HepG2 (cell line): Measurements from ENCODE around the gene TPO. TPM values are rescaled to one million over a fixed set of nuclear protein-coding genes. Genes with fewer than 3 reads are reported as not detected.

Source experiments
- ATAC-seq: fragments of 200-7000 bp; cut with Tn5 transposase; 3 replicates; pipeline ENCODE4 v1.9.1; 2020; ENCODE audit warnings: mild to moderate bottlenecking, moderate library complexity
- BruUV-seq: library from RNA; stranded (reverse); fragments of 400-500 nt; replicated peaks from 2 replicates; lab custom pipeline; 2021; lab: Mats Ljungman, UMichigan
- CTCF ChIA-PET: fragments of 300-600 bp; formaldehyde crosslinking; extraction: SDS; loops from one replicate; lab custom pipeline; 2021; ENCODE audit warnings: low total read pairs, inconsistent platforms, low intra/inter-chr PET ratio; lab: Yijun Ruan, JAX
- POLR2A ChIA-PET: fragments of 350-600 bp; sonication (Branson Sonifier 250); formaldehyde crosslinking; loops from one replicate; lab custom pipeline; 2020; ENCODE audit warnings: antibody characterized with exemption, inconsistent platforms; lab: Yijun Ruan, JAX
- DNase-seq: peaks from one replicate; pipeline ENCODE4 v3.0.0-alpha.2; 2015; ENCODE audit warnings: low spot score
- FAIRE-seq: peaks from 3 replicates; lab custom pipeline; 2011; peaks lifted over from hg19 to GRCh38; lab: Jason Lieb, UNC
- H2AFZ ChIP-seq: one replicate; pipeline ENCODE4 v1.6.1; 2011; ENCODE audit warnings: low read length, inconsistent platforms
- H3K27ac ChIP-seq: fragments of 300-600 bp; 3 replicates; pipeline ENCODE4 v1.8.0; 2011; ENCODE audit warnings: mixed run types, mild to moderate bottlenecking, mixed read lengths, low read length, inconsistent platforms; ENCODE audit not compliant: insufficient read depth; ENCODE audit errors: extremely low read length
- H3K27me3 ChIP-seq, 2 experiments: fragments of 200-600 bp in 1 of 2; 2 replicates in 1 of 2; 3 replicates in 1 of 2; pipeline versions ENCODE4 v1.6.0 to v1.8.0; 2011; ENCODE audit warnings: low read length in 2 of 2, mild to moderate bottlenecking in 2 of 2, moderate library complexity in 2 of 2, inconsistent platforms in 1 of 2; ENCODE audit not compliant: insufficient read depth in 2 of 2, control insufficient read depth in 1 of 2
- H3K36me3 ChIP-seq, 2 experiments: fragments of 200-600 bp in 1 of 2; replicated peaks in 1 of 2; 2 replicates in 1 of 2; 3 replicates in 1 of 2; pipeline versions ENCODE4 v1.5.1 to v1.8.0; 2011; ENCODE audit warnings: low read length in 2 of 2, inconsistent platforms in 1 of 2; ENCODE audit not compliant: insufficient read depth in 2 of 2, control insufficient read depth in 1 of 2
- H3K4me1 ChIP-seq: 2 replicates; pipeline ENCODE4 v1.5.1; 2012; ENCODE audit warnings: low read length, inconsistent platforms; ENCODE audit not compliant: insufficient read depth
- H3K4me2 ChIP-seq: 2 replicates; pipeline ENCODE4 v1.6.0; 2011; ENCODE audit warnings: low read depth, low read length, inconsistent platforms
- H3K4me3 ChIP-seq, 3 experiments: fragments of 200-600 bp in 1 of 3; sonication (generic), shearing (Covaris generic) in 1 of 3; replicated peaks in 1 of 3; 2 replicates each; pipeline ENCODE4 v1.5.1; 2011 to 2016; ENCODE audit warnings: low read length in 3 of 3, inconsistent platforms in 2 of 3, low read depth in 2 of 3, mild to moderate bottlenecking in 2 of 3, control low read depth in 1 of 3, mixed read lengths in 1 of 3; ENCODE audit not compliant: insufficient read depth in 1 of 3
- H3K79me2 ChIP-seq: one replicate; pipeline ENCODE4 v1.6.1; 2011; ENCODE audit warnings: low read length, inconsistent platforms; ENCODE audit not compliant: insufficient read depth
- H3K9ac ChIP-seq: 2 replicates; pipeline ENCODE4 v1.6.0; 2011; ENCODE audit warnings: mild to moderate bottlenecking, low read depth, low read length, inconsistent platforms; ENCODE audit not compliant: insufficient read depth
- H3K9me3 ChIP-seq: 2 replicates; pipeline ENCODE4 v1.5.1; 2012; ENCODE audit warnings: mild to moderate bottlenecking, low read length
- H4K20me1 ChIP-seq: 2 replicates; pipeline ENCODE4 v1.6.0; 2011; ENCODE audit warnings: inconsistent platforms, mild to moderate bottlenecking, low read length, moderate library complexity; ENCODE audit not compliant: insufficient read depth
- FOXK1 ChIP-seq: sonication (generic); formaldehyde crosslinking; IDR thresholded peaks from 2 replicates; pipeline ENCODE4 v1.4.0; 2020; ENCODE audit warnings: low read depth, missing genetic modification reagents, borderline replicate concordance
- FOXO1 ChIP-seq: sonication (generic); formaldehyde crosslinking; IDR thresholded peaks from 2 replicates; pipeline ENCODE4 v1.4.0; 2020; ENCODE audit warnings: missing genetic modification reagents
- MED8 ChIP-seq: sonication (generic); formaldehyde crosslinking; IDR thresholded peaks from 2 replicates; pipeline ENCODE4 v1.8.1; 2023; ENCODE audit warnings: mild to moderate bottlenecking, missing genetic modification reagents; ENCODE audit not compliant: insufficient replicate concordance
- RFX5 ChIP-seq: IDR thresholded peaks from 2 replicates; pipeline ENCODE4 v1.6.1; 2011; ENCODE audit warnings: low read depth, low read length, improper control_type of control experiment
- WIZ ChIP-seq: sonication (generic); formaldehyde crosslinking; IDR thresholded peaks from 2 replicates; pipeline ENCODE4 v1.5.1; 2020; ENCODE audit warnings: mild to moderate bottlenecking, missing genetic modification reagents
- ZNF17 ChIP-seq: sonication (generic); formaldehyde crosslinking; IDR thresholded peaks from 2 replicates; pipeline ENCODE4 v1.5.0; 2020; ENCODE audit warnings: mild to moderate bottlenecking, missing genetic modification reagents
- ZNF44 ChIP-seq: sonication (generic); formaldehyde crosslinking; IDR thresholded peaks from 2 replicates; pipeline ENCODE4 v1.5.1; 2020; ENCODE audit warnings: mild to moderate bottlenecking, missing genetic modification reagents
- ZNF670 ChIP-seq: sonication (generic); formaldehyde crosslinking; IDR thresholded peaks from 2 replicates; pipeline ENCODE4 v1.8.0; 2022; ENCODE audit warnings: mild to moderate bottlenecking, missing genetic modification reagents, borderline replicate concordance
- WGBS: methylation state at CpG from one replicate; pipeline ENCODE4 v1.1.6; 2017; ENCODE audit warnings: low lambda C conversion rate; 5-methylcytosine and 5-hydroxymethylcytosine counted together
- in situ Hi-C: cut with HindIII; loops from 2 replicates; pipeline ENCODE4 v1.10.0; 2017; ENCODE audit warnings: low pct_unique_long_range_greater_than_20kb; ENCODE audit not compliant: extremely low pct_ligation_motif_present
- intact Hi-C: fragments of 100-400 bp; cut with micrococcal nuclease; formaldehyde crosslinking; loops from one replicate; pipeline ENCODE4 v1.10.0; 2022; ENCODE audit not compliant: unreplicated experiment
- polyA plus RNA-seq, 8 experiments: library from polyadenylated mRNA; depleted of rRNA in 3 of 8; stranded (reverse) in 7 of 8; unstranded in 1 of 8; fragments of >200 nt; fragmentation: Illumina TruSeq in 4 of 8; extraction: Trizol in 4 of 8; gene quantifications; 2 replicates each; pipeline versions ENCODE4 v1.2.1 to v1.2.3, GENCODE V29; 2011 to 2016; ENCODE audit warnings: low read depth in 4 of 8, missing spikeins in 1 of 8, mixed read lengths in 1 of 8; ENCODE audit not compliant: insufficient read depth in 1 of 8
- total RNA-seq, 5 experiments: library from RNA; depleted of rRNA; stranded (reverse); fragments of >200 nt; fragmentation: Illumina TruSeq; extraction: Trizol; gene quantifications; 2 replicates each; pipeline ENCODE4 v1.2.3, GENCODE V29; 2016; ENCODE audit warnings: low read depth in 1 of 5
- TF ChIP-seq, protein P1 (sequence below): sonication (generic); formaldehyde crosslinking; IDR thresholded peaks from 2 replicates; pipeline ENCODE4 v1.5.0; 2020; ENCODE audit warnings: mild to moderate bottlenecking, missing genetic modification reagents
- TF ChIP-seq, protein P2 (sequence below), 2 experiments: sonication (generic) in 1 of 2; formaldehyde crosslinking in 1 of 2; IDR thresholded peaks; 2 replicates each; pipeline versions ENCODE4 v1.6.1 to v1.9.0; 2014 to 2022; ENCODE audit warnings: antibody characterized with exemption in 1 of 2, borderline replicate concordance in 1 of 2, inconsistent platforms in 1 of 2, low read depth in 1 of 2, missing genetic modification reagents in 1 of 2
- TF ChIP-seq, protein P3 (sequence below): sonication (generic); formaldehyde crosslinking; IDR thresholded peaks from 2 replicates; pipeline ENCODE4 v1.4.0; 2020; ENCODE audit warnings: missing genetic modification reagents, borderline replicate concordance

The TPO gene
- total and polyA plus RNA-seq, 2 of the 13 experiments (the other 11 are each of a cell fraction or from before 2014, with no cell fraction given): not detected

DNA sequence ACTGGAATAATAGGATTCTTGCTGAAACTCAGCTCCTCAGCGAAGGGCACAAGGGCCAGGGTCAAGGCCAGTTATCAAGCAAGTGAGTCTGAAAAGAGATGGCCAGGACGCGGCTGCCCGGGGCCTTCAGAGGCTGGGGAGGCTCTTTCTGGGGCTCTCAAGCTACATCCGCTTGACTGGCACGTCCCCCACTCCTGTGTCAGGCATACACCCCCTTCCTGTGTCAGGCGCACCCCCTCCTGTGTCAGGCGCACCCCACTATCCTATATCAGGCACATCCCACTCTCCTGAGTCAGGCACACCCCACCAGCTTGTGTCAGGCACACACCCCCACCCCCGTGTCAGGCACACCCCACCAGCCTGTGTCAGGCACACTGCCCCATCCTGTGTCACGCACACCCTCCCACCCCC, 91.8 kb downstream of the TPO start:
- intact Hi-C loops: no loop called here
- POLR2A ChIA-PET: no interaction called here
- TF ChIP-seq ZNF44 (CRISPR knock-in tag) (no peak), ZNF670 (CRISPR knock-in tag) (no peak), RFX5 (no peak), MED8 (CRISPR knock-in tag) (no peak), FOXO1 (CRISPR knock-in tag) (no peak), WIZ (CRISPR knock-in tag) (no peak), FOXK1 (CRISPR knock-in tag) (no peak), ZNF17 (no peak)
- TF ChIP-seq, protein P1, sequence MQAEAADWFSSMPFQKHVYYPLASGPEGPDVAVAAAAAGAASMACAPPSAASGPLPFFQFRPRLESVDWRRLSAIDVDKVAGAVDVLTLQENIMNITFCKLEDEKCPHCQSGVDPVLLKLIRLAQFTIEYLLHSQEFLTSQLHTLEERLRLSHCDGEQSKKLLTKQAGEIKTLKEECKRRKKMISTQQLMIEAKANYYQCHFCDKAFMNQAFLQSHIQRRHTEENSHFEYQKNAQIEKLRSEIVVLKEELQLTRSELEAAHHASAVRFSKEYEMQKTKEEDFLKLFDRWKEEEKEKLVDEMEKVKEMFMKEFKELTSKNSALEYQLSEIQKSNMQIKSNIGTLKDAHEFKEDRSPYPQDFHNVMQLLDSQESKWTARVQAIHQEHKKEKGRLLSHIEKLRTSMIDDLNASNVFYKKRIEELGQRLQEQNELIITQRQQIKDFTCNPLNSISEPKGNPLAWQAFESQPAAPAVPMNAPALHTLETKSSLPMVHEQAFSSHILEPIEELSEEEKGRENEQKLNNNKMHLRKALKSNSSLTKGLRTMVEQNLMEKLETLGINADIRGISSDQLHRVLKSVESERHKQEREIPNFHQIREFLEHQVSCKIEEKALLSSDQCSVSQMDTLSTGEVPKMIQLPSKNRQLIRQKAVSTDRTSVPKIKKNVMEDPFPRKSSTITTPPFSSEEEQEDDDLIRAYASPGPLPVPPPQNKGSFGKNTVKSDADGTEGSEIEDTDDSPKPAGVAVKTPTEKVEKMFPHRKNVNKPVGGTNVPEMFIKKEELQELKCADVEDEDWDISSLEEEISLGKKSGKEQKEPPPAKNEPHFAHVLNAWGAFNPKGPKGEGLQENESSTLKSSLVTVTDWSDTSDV: no peak
- TF ChIP-seq, protein P2, sequence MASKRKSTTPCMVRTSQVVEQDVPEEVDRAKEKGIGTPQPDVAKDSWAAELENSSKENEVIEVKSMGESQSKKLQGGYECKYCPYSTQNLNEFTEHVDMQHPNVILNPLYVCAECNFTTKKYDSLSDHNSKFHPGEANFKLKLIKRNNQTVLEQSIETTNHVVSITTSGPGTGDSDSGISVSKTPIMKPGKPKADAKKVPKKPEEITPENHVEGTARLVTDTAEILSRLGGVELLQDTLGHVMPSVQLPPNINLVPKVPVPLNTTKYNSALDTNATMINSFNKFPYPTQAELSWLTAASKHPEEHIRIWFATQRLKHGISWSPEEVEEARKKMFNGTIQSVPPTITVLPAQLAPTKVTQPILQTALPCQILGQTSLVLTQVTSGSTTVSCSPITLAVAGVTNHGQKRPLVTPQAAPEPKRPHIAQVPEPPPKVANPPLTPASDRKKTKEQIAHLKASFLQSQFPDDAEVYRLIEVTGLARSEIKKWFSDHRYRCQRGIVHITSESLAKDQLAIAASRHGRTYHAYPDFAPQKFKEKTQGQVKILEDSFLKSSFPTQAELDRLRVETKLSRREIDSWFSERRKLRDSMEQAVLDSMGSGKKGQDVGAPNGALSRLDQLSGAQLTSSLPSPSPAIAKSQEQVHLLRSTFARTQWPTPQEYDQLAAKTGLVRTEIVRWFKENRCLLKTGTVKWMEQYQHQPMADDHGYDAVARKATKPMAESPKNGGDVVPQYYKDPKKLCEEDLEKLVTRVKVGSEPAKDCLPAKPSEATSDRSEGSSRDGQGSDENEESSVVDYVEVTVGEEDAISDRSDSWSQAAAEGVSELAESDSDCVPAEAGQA (IDR thresholded peaks at IDR 0.05; ENCODE audit: low read depth): no peak
- TF ChIP-seq, protein P2 (CRISPR knock-in tag; IDR thresholded peaks at IDR 0.05; ENCODE audit: borderline replicate concordance): no peak
- TF ChIP-seq, protein P3, sequence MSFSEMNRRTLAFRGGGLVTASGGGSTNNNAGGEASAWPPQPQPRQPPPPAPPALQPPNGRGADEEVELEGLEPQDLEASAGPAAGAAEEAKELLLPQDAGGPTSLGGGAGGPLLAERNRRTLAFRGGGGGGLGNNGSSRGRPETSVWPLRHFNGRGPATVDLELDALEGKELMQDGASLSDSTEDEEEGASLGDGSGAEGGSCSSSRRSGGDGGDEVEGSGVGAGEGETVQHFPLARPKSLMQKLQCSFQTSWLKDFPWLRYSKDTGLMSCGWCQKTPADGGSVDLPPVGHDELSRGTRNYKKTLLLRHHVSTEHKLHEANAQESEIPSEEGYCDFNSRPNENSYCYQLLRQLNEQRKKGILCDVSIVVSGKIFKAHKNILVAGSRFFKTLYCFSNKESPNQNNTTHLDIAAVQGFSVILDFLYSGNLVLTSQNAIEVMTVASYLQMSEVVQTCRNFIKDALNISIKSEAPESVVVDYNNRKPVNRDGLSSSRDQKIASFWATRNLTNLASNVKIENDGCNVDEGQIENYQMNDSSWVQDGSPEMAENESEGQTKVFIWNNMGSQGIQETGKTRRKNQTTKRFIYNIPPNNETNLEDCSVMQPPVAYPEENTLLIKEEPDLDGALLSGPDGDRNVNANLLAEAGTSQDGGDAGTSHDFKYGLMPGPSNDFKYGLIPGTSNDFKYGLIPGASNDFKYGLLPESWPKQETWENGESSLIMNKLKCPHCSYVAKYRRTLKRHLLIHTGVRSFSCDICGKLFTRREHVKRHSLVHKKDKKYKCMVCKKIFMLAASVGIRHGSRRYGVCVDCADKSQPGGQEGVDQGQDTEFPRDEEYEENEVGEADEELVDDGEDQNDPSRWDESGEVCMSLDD (CRISPR knock-in tag): no peak

More for the DNA sequence above, 91.8 kb downstream of the TPO start:
- H2AFZ ChIP-seq: no peak overlapping the region
- in situ Hi-C loops: no loop called here
- ATAC-seq: no peak
- 15% methylated on average over 6 of the region's 10 CpGs for WGBS
- no peak for DNase-seq
- H4K20me1 ChIP-seq: no peaks in the 10 kb centered on the region; the same call in 1 of the 2 replicates
- FAIRE-seq: no peak
- no TSS peak for BruUV-seq
- no peak overlapping the region for H3K4me2 ChIP-seq
- no peaks in the 10 kb centered on the region for H3K9me3 ChIP-seq
- H3K4me3 ChIP-seq: no peak overlapping the region
- no peaks in the 10 kb centered on the region for H3K36me3 ChIP-seq
- peaks cover 3 to 49% of the 10 kb centered on the region in 2 experiments for H3K27me3 ChIP-seq
- H3K9ac ChIP-seq: no peak overlapping the region
- H3K4me1 ChIP-seq: no peaks in the 10 kb centered on the region
- CTCF ChIA-PET: no interaction called here
- no peak overlapping the region for H3K27ac ChIP-seq
- no peaks in the 10 kb centered on the region for H3K79me2 ChIP-seq
